HG03442 (cell line): Measurements from ENCODE around the gene ETV7.
"Not testable (repeated sequence)": the region's sequence is repeated elsewhere in the genome, so short reads cannot be mapped to it uniquely, and the experiment has no call there.

Experiments
- ATAC-seq: cut with Tn5 transposase; IDR thresholded peaks from one replicate; pipeline ENCODE4 v1.9.1; 2021; ENCODE audit warnings: mild to moderate bottlenecking, moderate library complexity; ENCODE audit not compliant: unreplicated experiment

ETV7 gene

GRCh38 chr6:36364669-36365479 lies 22.6 kb downstream of the ETV7 start:
- ATAC-seq: no peak

GRCh38 chr6:36364061-36364635 lies 23.3 kb downstream of the ETV7 start:
- ATAC-seq: not testable (repeated sequence)

- ATAC-seq: not testable (repeated sequence)
Observed at GRCh38 chr6:36363371-36363752, 24.1 kb downstream of the ETV7 start.

GRCh38 chr6:36362551-36363370 lies 24.7 kb downstream of the ETV7 start:
- ATAC-seq: no peak

- no peak for ATAC-seq
Observed at GRCh38 chr6:36361071-36361470, 26.4 kb downstream of the ETV7 start.

- ATAC-seq: no peak
Observed at GRCh38 chr6:36360241-36361054, 27.0 kb downstream of the ETV7 start.

GRCh38 chr6:36358226-36358915 lies 29.1 kb downstream of the ETV7 start:
- no peak for ATAC-seq

GRCh38 chr6:36357872-36358225 lies 29.6 kb downstream of the ETV7 start:
- ATAC-seq: peak; percentile 33

GRCh38 chr6:36355819-36356218 lies 31.6 kb downstream of the ETV7 start:
- ATAC-seq: no peak

- ATAC-seq: no peak
Observed at GRCh38 chr6:36353411-36353915, 34.0 kb downstream of the ETV7 start.

GRCh38 chr6:36352477-36353157 lies 34.9 kb downstream of the ETV7 start:
- ATAC-seq: no peak

GRCh38 chr6:36350681-36351571 lies 36.5 kb downstream of the ETV7 start:
- no peak for ATAC-seq

GRCh38 chr6:36350082-36350481 lies 37.4 kb downstream of the ETV7 start:
- ATAC-seq: no peak

- ATAC-seq: no peak
Observed at GRCh38 chr6:36349240-36349639, 38.2 kb downstream of the ETV7 start.

GRCh38 chr6:36347621-36348020 lies 39.8 kb downstream of the ETV7 start:
- no peak for ATAC-seq

- no peak for ATAC-seq
Observed at GRCh38 chr6:36346486-36347273, 40.8 kb downstream of the ETV7 start.

- ATAC-seq: no peak
Observed at GRCh38 chr6:36345681-36346466, 41.6 kb downstream of the ETV7 start.
